ENCODE data around the gene POLR2E. TPM values are rescaled to one million over a fixed set of nuclear protein-coding genes. Genes with fewer than 3 reads are reported as not detected.
A peak's percentile ranks its signal among the peaks of the same experiment; 100 is the strongest.

Gene POLR2E
- total and polyA plus RNA-seq, 9 of the 15 experiments (the other 6 are each of a cell fraction or from before 2014, with no cell fraction given): 3.4 to 413 (median 244) TPM

DNA sequence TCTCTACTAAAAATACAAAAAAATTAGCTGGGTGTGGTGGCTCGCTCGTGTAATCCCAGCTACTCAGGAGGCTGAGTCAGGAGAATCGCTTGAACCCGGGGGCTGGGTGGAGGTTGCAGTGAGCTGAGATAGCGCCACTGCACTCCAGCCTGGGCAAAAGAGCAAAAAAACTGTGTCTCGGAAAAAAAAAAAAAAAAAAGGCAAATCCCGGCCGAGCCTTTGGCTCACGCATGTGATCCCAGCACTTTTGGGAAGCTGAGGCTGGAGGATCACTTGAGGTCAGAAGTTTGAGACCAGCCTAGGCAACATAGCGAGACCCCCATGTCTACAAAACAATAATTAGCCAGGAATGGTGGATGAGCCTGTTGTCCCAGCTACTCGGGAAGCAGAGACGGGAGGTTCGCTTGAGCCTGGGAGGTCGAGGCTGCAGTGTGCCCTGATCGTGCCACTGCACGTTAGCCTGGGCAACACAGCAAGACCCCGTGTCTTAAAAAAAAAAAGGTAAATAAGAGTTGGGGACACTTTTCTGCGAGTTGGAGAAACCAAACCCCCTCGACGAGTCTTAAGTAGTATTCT is 8.0 kb upstream of the POLR2E start (continued):
- TF ChIP-seq MGA (IDR thresholded peaks at IDR 0.05): peak; percentile 65
- no peak for TF ChIP-seq ZNF197 (CRISPR knock-in tag; IDR thresholded peaks at IDR 0.05; ENCODE audit: low read depth)
- TF ChIP-seq ZBED1 (IDR thresholded peaks at IDR 0.05): no peak
- TF ChIP-seq RBM14 (IDR thresholded peaks at IDR 0.05; ENCODE audit: borderline replicate concordance, insufficient read depth, low read depth, low read length): no peak
- TF ChIP-seq ZBTB33 (CRISPR knock-in tag; IDR thresholded peaks at IDR 0.05): peak; percentile 20; the same call in 1 of the 2 replicates
- peak; percentile 76 for TF ChIP-seq HDAC2 (IDR thresholded peaks at IDR 0.05)
- no peak for TF ChIP-seq MYC (IDR thresholded peaks at IDR 0.05; ENCODE audit: low read depth, low read length)
- TF ChIP-seq MYC (CRISPR knock-in tag; IDR thresholded peaks at IDR 0.05; ENCODE audit: borderline replicate concordance, low read depth): no peak
- TF ChIP-seq ZNF639 (CRISPR knock-in tag; conservative IDR thresholded peaks at IDR 0.05 in 1 of 2, IDR thresholded peaks at IDR 0.05 in 1 of 2): peak in 1 of 2 experiments; percentile 9; a peak in 1 of 4 replicates
- no peak for TF ChIP-seq TCF7 (IDR thresholded peaks at IDR 0.05; ENCODE audit: borderline replicate concordance)

Measured in K562 (cell line).